ENCODE measurements around the gene ROBO2.

ROBO2 gene

DNA sequence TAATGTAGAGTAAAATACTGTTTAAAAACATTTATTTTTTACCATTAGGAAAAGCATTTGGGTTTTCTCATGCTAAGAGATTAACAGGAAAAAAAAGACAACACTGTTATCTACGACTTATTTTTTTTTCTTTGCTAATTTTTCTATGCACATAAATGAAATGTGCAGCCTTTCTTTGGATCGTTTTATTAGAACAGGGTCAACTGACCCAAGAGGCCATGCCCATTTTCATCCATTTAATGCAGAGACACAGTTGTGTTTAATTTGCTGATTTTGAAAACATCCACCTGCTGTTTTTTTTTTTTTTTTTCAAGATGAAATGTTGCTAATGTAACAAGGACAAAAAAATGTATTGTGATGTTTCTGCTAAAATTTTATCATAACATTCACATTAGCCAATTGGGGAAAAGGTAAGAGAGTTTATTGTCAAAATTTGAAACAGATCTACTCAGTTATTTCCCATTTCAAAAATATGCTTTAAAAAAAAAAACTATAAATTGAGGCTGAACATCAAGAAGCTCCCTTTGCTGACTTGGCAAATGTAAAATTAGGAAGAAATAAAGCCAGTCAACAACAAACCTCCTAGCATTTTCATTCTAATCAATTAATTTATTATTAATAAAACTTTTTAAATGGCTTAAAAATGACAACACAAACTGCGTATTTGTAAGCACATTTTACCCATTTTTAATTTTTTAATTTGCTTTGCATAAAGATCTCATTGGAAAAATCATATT, 485.2 kb downstream of the ROBO2 start:
- DNase-seq, result no peak

DNA sequence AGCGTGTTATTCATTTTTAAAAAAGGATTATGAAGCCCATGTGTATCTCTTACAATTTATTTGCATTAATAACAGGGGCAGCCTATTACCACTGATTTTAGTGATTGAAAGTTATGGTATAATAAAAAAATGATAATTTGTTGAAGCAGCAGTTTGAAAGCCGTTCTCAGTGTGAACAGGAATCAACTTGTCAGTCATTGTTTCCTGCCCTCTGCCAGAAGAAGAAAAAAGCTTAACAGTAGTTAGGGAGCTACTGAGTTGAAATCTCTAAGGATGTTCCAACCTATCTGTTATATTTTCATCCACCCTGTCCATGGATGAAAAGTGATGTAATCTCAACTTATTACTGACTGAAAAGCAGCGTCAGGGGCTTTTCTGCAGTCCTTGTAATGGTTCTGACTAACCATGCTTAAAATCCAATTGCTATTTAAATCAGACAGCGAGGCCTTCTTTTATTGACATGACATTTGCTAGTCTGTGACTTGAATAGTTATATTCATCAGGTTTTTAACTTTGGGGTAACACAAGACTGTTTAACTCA, 486.7 kb downstream of the ROBO2 start:
- no peak for DNase-seq

DNA sequence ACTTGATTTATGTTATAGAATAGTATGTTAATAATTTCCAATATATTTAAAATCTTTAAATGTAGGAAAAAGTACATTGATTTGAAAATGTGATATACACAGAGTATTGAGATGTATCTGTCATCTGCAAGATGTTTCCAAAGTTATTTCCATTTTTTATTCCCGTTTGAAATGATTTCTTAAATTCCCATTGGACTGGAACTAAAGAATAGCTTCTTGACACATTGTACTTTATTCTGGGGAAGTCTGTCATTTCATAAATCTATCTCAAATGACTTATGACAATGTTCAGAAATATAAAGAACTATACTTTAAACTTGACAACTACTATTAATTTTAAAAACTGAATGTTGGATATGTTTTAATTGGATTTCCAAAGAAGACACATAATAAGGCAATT, 489.6 kb downstream of the ROBO2 start:
- no peak for DNase-seq

DNA sequence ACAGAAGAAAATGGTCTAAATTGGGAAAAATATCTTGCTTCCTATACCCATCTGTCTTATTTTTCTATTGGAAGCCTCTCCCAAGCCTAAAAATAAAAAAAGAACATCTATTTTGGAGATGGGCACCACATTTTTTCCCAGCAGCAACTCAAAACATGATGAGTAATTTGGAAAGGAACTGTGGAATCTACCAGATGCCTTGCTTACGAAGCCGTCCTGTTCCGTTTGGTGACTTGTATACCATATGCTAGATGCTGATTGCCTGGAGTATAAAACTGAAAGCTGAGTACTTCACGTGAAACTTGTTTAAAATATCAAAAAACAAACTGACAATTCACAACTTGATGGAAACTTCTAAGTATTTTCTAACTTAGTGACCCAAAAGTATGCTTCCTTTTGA, 491.0 kb downstream of the ROBO2 start:
- no peak for DNase-seq

DNA sequence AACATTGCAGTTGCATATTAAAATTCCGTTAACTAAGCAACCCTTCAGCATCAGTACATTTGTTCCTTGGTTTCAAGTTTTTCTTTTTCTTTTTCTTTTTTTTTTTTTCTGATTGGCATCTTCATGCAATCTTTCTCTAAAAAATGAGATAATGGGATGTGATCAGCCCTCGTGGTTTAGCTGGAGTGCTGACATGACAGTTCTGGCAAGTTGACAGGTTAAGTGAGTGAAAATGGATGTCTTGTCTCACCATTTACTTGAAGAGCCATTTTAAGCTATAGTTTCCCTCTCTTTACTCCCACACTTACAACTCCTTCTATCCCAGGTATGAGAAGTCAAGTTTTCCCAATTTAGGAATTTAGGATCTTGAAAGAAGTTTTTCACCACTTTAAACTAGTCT, 495.2 kb downstream of the ROBO2 start:
- DNase-seq, result no peak

DNA sequence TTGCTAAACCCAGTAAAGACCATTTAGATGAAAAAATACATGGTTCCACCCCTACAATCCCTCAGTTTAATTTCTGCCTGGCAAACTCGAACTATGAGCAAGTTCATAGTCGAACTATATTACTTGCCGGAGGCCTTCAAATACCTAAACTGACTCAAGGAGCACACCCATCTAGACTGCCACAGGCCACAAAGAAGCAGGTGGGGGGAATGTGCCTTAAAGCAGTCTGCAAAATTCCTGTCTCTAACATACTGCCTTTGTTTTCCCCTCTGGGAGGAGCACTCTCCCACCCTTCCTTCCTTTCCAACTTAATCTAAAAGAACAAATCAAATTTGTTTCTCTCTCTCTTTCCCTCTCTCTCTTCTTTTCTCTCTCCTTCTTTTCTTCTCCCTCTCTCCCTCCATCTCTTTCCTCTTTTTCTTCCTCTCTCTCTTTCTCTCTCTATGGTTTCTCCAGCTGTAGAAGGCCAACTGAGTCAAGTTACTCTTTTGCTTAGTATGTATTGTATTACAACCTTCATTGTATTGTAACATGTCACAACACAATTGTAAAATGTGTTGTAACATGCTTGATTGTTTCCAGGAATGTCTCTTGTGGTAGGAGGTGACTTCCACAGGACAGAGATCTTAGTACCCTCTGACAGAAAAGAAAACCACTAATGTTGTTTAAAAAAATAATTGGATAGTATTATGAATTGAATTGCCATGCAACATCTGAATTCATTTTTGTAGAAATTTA, 496.3 kb downstream of the ROBO2 start:
- no peak for DNase-seq

DNA sequence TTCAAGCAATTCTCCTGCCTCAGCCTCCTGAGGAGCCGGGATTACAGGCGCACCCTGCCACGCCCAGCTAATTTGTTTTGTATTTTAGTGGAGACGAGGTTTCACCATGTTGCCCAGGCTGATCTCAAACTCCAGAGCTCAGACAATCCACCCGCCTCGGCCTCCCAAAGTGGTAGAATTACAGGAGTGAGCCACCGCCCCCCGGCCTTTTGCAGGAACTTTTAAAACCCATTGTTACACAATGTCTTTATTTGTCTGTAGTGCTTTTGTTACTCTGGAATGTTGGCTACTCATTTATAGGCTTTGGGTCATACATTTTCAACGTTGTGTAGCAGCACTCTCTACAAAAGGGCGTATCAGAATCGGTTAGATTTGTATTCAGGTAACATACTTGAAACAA, 499.1 kb downstream of the ROBO2 start:
- no peak for DNase-seq

DNA sequence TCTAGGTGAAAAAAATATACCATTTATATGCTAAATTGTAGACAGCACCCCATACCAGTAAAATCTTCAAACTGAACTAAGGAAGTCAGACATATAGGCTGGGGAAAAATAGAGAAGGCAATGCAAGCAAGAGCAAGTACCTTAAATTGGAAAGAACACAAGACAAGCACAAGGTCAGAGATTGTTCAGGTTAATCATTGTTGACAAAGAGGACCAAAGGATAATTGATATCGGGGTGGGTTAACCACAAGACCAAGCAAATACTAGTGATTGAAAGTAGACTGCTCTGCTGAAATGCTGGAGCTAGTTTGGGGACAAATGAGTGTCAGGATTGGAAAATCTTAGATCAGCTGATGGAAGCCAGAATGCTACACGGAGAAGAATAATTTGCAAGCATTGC, 499.8 kb downstream of the ROBO2 start:
- no peak for DNase-seq

DNA sequence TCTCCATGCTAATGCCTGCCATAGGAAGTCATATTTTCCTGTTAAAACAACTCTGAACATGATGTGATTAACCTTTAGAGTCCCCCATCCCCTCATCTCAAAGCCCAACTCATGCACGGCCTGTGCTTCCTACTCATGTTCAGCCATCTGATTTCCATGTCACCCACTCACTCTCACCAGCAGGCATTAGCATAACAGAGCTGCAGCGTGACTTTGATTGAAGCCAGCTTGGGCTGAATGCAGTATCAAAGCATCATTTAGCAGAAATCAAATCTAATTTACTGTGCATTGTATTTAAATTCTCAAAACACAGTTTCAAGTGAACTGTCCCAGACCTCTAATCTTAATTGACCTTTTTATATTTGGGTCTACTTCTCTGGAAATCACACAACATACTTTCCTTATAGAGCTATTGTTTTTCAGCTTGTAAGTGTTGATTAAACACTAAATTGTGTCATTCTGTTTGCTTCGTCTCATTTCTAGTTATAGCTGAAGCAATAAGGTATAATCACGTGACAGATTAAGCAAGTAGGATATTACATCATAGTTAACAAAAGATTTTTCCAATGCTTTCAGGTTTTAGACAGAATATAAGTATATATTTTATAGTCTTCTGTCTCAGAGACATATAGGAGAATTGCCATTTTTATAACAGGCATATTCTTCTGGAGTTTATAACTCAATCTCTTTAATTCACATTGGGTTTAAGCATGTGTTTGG, 501.5 kb downstream of the ROBO2 start:
- no peak for DNase-seq

DNA sequence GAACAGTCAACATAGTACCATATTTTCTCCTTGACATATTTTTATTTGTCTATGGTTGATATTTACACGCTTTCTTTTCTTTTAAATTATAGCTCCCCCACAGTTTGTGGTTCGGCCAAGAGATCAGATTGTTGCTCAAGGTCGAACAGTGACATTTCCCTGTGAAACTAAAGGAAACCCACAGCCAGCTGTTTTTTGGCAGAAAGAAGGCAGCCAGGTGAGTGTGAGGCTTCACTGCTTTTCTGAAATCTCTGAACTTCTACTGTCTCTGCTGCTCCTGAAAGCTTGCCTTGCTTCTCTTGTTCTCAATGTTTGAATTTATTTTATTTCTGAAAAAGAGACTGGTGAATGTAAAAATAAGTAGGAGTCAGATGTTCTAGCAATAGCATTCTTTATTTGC, 506.3 kb downstream of the ROBO2 start:
- DNase-seq, result no peak

DNA sequence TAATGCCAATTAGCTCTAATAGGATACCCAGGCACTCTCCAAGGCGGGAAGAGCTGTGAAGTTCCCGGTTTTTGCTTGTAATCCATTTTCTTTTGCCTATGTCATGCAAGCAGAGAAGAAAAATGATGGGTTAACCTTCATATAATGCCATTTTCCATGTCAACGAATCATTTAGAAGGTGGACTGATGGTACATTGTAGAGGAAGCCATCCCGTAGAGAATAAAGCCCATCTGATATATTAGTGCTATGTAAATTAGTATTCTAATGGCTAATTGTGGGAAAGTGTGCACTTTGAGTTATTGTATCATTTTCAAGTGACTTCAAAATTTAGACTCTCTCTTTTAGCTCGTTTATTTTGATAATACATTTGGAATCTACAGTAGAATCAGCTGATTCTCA, 509.1 kb downstream of the ROBO2 start:
- DNase-seq, result no peak

DNA sequence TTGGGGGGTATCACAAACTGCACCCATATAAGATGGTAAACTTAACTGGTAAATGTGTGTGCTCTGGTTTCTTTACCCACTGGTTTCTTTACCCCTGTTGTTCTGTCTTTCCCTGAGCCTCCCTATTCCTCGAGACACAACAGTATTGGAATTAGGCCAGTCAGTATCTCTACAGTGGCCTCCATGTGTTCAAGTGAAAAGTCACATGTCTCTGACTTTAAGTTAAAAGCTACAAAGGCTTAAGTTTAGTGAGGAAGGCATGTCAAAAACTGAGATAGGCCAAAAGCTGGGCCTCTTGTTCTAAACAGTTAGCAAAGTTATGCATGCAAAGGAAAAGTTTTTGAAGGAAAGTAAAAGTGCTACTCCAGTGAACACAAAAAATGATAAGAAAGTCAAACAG, 513.3 kb downstream of the ROBO2 start:
- DNase-seq, result no peak

DNA sequence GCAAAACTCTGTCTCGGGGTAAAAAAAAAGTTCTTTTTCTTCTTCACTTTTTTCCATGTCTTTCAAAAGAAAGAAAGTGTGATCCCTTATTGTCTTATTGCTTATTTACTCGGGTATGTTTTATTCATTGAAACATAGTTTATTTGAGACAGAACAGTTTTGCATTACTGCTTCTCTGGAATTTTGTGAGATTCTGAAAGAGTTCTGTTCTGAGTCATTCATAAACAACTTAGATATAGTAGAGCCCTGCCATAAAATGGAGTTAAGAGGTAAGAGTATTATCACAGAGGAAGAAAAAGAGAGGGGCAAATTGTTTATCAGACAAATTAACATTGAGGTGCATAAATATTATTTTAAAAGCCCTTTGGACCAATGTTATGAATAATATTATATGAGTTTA, 522.2 kb downstream of the ROBO2 start:
- DNase-seq, result no peak

DNA sequence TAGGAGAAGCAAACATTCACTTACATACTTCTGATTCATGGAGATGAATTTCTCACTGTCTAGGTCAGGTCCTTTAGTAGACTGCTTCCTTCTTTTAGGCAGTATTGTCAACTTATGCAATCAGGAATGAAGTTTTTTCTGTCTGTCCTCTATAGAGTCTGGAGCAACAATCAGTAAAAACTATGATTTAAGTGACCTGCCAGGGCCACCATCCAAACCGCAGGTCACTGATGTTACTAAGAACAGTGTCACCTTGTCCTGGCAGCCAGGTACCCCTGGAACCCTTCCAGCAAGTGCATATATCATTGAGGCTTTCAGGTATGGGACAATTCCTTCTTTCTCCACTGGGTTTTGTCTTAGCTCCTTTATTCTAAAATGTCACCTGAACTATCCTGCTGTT, 523.1 kb downstream of the ROBO2 start:
- no peak for DNase-seq

DNA sequence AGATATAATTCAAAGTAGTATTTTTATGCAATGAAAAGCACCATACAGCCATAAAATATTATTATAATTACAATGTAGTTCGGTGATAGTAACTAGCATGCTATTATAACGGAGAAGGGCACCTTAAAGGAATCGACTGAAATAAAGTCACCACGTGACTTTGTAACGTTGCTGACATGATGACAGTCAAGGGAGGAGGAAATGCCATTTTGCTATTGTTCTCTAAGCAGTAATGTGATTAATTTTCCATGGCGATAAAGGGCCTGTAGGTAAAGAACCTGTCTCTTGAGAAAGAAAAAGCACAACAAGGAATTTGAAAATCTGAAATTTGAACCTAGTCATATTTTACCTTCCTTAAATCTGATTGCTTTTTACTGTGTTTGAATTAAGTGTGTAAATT, 526.2 kb downstream of the ROBO2 start:
- no peak for DNase-seq

DNA sequence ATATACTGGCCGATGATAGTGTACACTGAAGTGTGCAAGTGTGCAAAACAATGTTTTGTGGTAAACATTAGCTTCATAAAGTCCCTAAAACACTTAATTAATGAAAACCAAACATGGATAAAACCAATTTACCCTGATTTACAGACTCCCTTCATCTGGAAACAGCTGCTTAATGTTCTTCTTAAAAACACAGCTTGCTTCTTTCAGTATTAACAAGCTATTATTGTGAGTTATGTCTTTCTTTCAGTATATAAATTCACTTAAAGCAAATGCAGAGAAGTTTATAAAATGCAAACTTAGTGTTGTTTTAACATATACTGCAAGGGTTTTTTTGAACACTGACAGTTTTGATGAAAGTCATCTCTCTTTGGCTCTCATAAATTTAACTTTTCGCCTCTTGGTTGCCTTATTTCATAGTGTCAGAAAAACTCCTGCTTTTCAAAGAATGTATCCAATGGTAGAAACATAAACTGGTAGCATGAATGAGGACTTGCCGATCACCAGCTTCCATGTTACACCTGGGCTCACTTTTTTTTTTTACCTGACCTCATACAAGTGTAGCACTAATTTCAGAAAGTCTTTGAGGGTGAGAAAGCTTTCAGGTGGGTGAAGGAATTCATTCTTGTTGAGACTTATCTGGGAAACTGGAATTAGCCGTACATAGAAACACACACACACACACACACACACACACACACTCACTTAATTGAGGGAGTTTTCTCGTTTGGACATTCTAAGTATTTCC, 532.2 kb downstream of the ROBO2 start:
- no peak for DNase-seq

DNA sequence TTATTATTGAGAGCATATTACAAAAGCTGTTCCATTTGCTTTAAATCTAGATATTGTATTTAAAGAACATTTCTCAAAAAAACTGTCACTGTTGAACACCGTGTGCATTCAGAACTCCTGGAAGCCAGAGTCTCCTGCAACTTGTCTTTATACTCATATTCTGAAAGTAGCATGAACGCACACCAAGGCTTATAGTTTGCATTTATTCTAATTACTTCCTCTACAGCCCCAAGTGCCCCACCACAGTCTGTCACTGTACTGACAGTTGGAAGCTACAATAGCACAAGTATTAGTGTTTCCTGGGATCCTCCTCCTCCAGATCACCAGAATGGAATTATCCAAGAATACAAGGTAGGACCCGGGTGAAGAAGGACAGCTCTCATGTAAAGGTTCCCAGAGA, 537.4 kb downstream of the ROBO2 start:
- DNase-seq, result no peak

DNA sequence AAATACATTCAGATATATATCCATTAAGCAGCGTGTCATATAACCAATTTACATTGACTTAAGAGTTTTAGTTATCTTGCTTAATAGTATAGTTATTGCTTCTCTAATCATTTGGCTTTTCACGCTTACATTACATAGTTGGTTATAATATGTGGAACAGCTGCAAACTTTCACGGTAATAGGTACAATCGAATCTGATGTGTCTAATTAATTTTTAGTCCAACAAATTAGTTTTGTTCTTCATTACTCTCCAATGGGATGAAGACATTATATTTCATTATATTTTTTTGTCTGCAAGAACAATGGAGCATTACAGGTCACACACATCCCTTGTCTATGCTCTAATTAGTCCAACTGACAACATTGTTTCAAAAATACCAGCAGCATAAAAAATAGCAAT, 546.3 kb downstream of the ROBO2 start:
- DNase-seq, result no peak

DNA sequence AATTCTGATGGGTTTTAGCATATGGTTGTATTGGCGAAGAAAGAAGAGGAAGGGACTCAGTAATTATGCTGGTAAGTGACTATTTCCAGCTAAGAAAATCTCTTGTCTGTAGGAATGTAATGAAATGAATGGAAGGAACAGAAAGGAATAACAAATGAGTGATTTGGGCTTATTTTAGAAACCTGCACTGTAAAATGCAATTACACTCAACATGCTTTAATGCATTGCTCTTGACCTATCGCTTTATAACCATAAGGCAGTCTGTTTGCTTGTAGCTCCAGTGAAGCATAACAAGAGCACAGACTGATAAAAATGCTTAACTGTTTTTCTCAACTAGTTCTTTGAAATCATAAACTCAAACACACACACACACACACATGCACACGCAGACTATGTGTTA, 549.0 kb downstream of the ROBO2 start:
- no peak for DNase-seq

DNA sequence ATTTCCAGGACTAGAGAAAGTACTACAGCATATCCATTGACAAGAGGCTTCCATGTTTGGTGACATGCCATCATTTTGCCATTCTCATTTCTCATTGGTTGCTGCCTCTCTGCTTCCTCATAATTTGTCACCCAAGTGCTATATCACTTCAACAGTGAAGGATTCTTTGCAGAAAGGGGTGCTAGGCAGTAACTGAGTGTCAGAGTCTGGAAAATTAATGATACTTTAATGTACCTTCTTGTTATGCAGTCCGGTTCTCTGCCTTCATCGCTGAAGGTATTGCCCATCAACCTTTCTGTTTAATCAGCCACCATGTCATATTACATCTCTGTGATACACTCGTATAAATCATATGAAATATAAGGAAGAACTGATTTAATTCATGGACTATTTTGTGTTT, 550.3 kb downstream of the ROBO2 start:
- DNase-seq, result no peak

DNA sequence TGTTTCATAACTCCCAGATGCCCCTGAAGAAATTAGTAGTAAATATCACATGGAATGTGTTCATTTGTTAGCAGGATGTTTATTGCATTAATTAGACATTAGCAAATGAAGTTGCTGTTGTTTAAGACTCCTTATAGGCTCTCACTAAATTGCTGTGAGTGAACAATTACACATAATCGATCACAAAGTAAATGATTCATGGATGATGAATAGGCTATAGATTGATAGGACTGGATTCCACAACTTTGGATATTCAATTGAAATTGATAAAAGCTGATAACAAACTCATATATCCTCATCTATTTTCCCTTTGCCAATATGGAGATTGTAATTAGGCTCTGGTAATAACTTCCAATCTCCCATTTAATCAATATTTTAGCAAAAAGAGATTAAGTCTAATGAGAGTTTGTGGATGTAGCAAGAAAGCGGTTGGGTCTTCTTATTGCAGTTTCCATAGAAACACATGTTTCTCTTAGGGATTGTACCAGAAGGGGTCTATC, 555.5 kb downstream of the ROBO2 start:
- no peak for DNase-seq

DNA sequence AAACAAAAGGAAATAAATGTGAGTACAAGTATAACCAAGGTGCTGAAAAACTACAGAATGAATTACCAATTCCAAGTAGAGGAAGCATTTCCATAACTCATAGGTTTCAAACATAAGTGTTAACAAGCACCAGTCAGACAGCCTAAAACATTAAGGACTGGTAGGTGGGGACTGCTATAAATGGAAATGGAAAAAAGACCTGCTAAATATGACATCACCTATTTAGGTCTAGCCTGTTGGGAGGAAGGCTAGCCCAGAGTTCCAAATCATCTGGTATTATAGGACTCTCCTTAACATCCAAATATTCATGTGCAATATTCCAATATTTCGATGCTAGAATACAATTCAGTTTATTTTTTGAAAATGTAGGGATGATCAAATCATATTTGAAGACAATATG, 560.0 kb downstream of the ROBO2 start:
- DNase-seq, result no peak

DNA sequence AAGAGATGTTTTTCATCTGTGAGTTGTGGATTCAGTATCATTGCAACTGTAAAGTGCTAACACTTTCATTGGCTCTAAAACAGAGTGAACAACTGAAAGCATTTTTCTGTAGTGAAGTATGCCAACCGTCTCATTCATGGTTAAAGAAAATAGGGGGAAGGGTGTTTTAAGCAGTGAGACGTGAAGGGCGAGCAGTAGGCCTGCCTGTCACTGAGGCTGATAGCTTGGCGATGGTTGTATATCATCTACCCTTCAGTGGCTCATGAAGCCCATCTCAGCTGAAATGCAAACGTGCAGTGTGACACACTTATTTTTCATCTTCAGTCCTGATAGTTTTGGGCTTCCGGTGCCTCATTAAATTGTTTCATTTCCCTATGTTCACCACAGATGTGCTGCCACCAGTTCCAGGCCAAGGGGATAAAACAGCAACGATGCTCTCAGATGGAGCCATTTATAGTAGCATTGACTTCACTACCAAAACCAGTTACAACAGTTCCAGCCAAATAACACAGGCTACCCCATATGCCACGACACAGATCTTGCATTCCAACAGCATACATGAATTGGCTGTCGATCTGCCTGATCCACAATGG, 562.0 kb downstream of the ROBO2 start:
- no peak for DNase-seq

Data from cortex of kidney (tissue), 1 donor.